A549 (cell line): ENCODE measurements around the gene SLC9C1. TPM values are rescaled to one million over a fixed set of nuclear protein-coding genes. Genes with fewer than 3 reads are reported as not detected.

Source experiments
- ATAC-seq, 2 experiments: fragments of 200-7000 bp in 1 of 2; fragments of >200 bp in 1 of 2; cut with Nextera tagmentation in 1 of 2; cut with Tn5 transposase in 1 of 2; 3 replicates each; pipeline versions ENCODE4 v1.8.0 to v1.9.1; 2018 to 2020; ENCODE audit warnings: mild to moderate bottlenecking in 1 of 2, moderate library complexity in 1 of 2
- CTCF ChIA-PET: fragments of 300-600 bp; sonication (Branson Sonifier 250); formaldehyde crosslinking; extraction: SDS; loops from one replicate; lab custom pipeline; 2021; ENCODE audit warnings: antibody characterized with exemption, inconsistent platforms; lab: Yijun Ruan, JAX
- POLR2A ChIA-PET: fragments of 350-600 bp; formaldehyde crosslinking; extraction: SDS; loops from one replicate; lab custom pipeline; 2021; ENCODE audit warnings: antibody characterized with exemption, inconsistent platforms; lab: Yijun Ruan, JAX
- DNase-seq, 2 experiments: peaks; one replicate each; pipeline versions ENCODE4 v3.0.0 to v3.0.0-alpha.2; 2011 to 2016; ENCODE audit warnings: low read depth in 1 of 2, low spot score in 1 of 2
- FAIRE-seq: peaks from 2 replicates; lab custom pipeline; 2011; peaks lifted over from hg19 to GRCh38; lab: Jason Lieb, UNC
- H3K27ac ChIP-seq, 2 experiments: fragments of >200 bp; sonication (Bioruptor Twin); formaldehyde crosslinking; 3 replicates each; pipeline ENCODE4 v1.5.1; 2016 to 2017
- H3K4me1 ChIP-seq: fragments of >200 bp; sonication (Bioruptor Twin); formaldehyde crosslinking; 3 replicates; pipeline ENCODE4 v1.6.1; 2016
- H3K4me2 ChIP-seq: fragments of >200 bp; sonication (Bioruptor Twin); formaldehyde crosslinking; 3 replicates; pipeline ENCODE4 v1.6.1; 2016
- H3K4me3 ChIP-seq: fragments of >200 bp; sonication (Bioruptor Twin); formaldehyde crosslinking; 3 replicates; pipeline ENCODE4 v1.5.1; 2016
- H3K9me3 ChIP-seq: fragments of >200 bp; sonication (Bioruptor Twin); formaldehyde crosslinking; 3 replicates; pipeline ENCODE4 v1.6.1; 2016
- ESRRA ChIP-seq: fragments of 150-350 bp; IDR thresholded peaks from 2 replicates; pipeline ENCODE4 v1.6.1; 2014; ENCODE audit warnings: mild to moderate bottlenecking, low read length, borderline replicate concordance
- FOSL2 ChIP-seq, 2 experiments: fragments of 450-650 bp in 1 of 2; fragments of >200 bp in 1 of 2; sonication (Bioruptor Twin) in 1 of 2; formaldehyde crosslinking; IDR thresholded peaks; 2 replicates each; pipeline versions ENCODE4 v1.5.0 to v1.6.1; 2016 to 2020; ENCODE audit warnings: mild to moderate bottlenecking in 1 of 2, moderate library complexity in 1 of 2
- HEYL ChIP-seq: fragments of 250-450 bp; sonication (Bioruptor Pico); IDR thresholded peaks from 2 replicates; pipeline ENCODE4 v1.8.0; 2021; ENCODE audit warnings: mild to moderate bottlenecking, moderate library complexity
- JUNB ChIP-seq: fragments of >200 bp; sonication (Bioruptor Twin); formaldehyde crosslinking; IDR thresholded peaks from 2 replicates; pipeline ENCODE4 v1.6.1; 2016
- KDM5A ChIP-seq: fragments of 200-600 bp; sonication (generic); IDR thresholded peaks from 2 replicates; pipeline ENCODE4 v1.6.1; 2016; ENCODE audit warnings: antibody characterized with exemption, mild to moderate bottlenecking
- MAFK ChIP-seq: fragments of 450-650 bp; IDR thresholded peaks from 2 replicates; pipeline ENCODE4 v1.6.1; 2014; ENCODE audit not compliant: partially characterized antibody
- MYC ChIP-seq: IDR thresholded peaks from 2 replicates; pipeline ENCODE4 v1.6.1; 2012; ENCODE audit warnings: mild to moderate bottlenecking, inconsistent platforms, low read length, improper control_type of control experiment, borderline replicate concordance
- NR3C1 ChIP-seq: fragments of >200 bp; sonication (Bioruptor Twin); formaldehyde crosslinking; IDR thresholded peaks from 3 replicates; pipeline ENCODE4 v1.6.1; 2017
- SMC3 ChIP-seq: fragments of >200 bp; sonication (Bioruptor Twin); formaldehyde crosslinking; IDR thresholded peaks from 3 replicates; pipeline ENCODE4 v1.6.1; 2018; ENCODE audit warnings: inconsistent platforms
- TP53 ChIP-seq: fragments of 250-450 bp; sonication (Bioruptor Pico); IDR thresholded peaks from 2 replicates; pipeline ENCODE4 v1.5.0; 2021; ENCODE audit warnings: mild to moderate bottlenecking, moderate library complexity
- ZC3H11A ChIP-seq: fragments of 450-650 bp; IDR thresholded peaks from 2 replicates; pipeline ENCODE4 v1.6.1; 2014; ENCODE audit warnings: antibody characterized with exemption, mild to moderate bottlenecking
- polyA plus RNA-seq, 4 experiments: library from polyadenylated mRNA; depleted of rRNA in 3 of 4; stranded (reverse); fragments of >200 nt; fragmentation: RNase III in 1 of 4; extraction: RNeasy Plus Mini Kit Qiagen cat#74134 plus additional on column Dnase treatment in 1 of 4; gene quantifications; 2 replicates in 3 of 4; 3 replicates in 1 of 4; pipeline ENCODE4 v1.2.3, GENCODE V29; 2011 to 2017
- TF ChIP-seq, protein P1 (sequence below): fragments of 250-450 bp; sonication (Bioruptor Pico); IDR thresholded peaks from 2 replicates; pipeline ENCODE4 v1.5.0; 2021; ENCODE audit warnings: mild to moderate bottlenecking, moderate library complexity, borderline replicate concordance
- TF ChIP-seq, protein P2 (sequence below): fragments of >200 bp; sonication (Bioruptor Twin); formaldehyde crosslinking; IDR thresholded peaks from 3 replicates; pipeline ENCODE4 v1.6.1; 2016
- TF ChIP-seq, protein P3 (sequence below): fragments of 200-600 bp; sonication (generic); IDR thresholded peaks from 2 replicates; pipeline ENCODE4 v1.6.1; 2016; ENCODE audit warnings: antibody characterized with exemption, mild to moderate bottlenecking, moderate library complexity
- TF ChIP-seq, protein P4 (sequence below): fragments of >200 bp; sonication (Bioruptor Twin); formaldehyde crosslinking; IDR thresholded peaks from 2 replicates; pipeline ENCODE4 v1.6.1; 2016
- TF ChIP-seq, protein P5 (sequence below): fragments of >200 bp; sonication (Bioruptor Twin); formaldehyde crosslinking; IDR thresholded peaks from 3 replicates; pipeline ENCODE4 v1.5.1; 2016

Gene SLC9C1
- polyA plus RNA-seq, 2 of the 4 experiments (the other 2 are of a cell fraction), result not detected

DNA sequence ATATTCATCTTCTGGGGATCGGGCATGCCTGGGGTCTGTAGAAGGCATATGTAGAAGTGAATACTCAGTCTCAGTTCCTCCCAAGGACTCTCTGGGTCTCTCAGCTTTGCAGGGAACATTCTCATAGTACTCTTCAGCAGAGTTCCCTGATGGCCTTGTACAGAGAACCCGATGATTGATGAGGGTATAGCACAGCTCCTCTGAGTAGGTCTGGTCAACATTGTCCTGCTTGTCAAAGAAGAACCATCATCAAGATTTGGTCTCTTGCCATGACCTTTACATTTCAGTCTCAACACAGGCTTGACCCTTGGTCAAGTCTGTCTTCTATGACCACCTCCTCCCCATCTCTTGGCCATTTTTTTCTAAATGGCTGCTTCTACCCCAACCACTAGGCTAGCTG lies 170.5 kb downstream of the SLC9C1 start (continued):
- TF ChIP-seq, protein P1, sequence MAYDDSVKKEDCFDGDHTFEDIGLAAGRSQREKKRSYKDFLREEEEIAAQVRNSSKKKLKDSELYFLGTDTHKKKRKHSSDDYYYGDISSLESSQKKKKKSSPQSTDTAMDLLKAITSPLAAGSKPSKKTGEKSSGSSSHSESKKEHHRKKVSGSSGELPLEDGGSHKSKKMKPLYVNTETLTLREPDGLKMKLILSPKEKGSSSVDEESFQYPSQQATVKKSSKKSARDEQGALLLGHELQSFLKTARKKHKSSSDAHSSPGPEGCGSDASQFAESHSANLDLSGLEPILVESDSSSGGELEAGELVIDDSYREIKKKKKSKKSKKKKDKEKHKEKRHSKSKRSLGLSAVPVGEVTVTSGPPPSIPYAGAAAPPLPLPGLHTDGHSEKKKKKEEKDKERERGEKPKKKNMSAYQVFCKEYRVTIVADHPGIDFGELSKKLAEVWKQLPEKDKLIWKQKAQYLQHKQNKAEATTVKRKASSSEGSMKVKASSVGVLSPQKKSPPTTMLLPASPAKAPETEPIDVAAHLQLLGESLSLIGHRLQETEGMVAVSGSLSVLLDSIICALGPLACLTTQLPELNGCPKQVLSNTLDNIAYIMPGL (CRISPR knock-in tag), result no peak

DNA sequence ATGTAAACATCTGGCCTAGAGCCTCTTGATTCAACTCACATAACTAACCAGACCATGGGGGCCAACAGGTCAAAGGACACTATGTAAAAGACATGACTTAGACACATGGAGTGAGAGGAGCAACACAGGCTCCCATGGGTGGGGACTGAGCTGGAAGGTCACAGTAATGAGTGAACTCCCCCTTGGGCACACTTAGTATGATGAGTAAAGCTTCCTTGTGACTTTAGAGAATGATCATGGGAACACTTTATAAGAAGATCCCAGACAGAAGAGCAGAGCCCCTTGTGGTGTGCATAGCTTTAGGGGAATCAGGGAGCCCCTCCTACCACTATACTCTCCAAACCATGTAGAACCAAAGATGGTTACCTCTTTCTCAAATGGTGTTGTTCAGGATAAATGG lies 171.1 kb downstream of the SLC9C1 start:
- Histone ChIP-seq H3K4me2 (no peak overlapping the region), H3K9me3 (no peaks in the 10 kb centered on the region), H3K4me3 (no peak overlapping the region), H3K4me1 (no peaks in the 10 kb centered on the region), H3K27ac (no peak overlapping the region)
- ChIA-PET CTCF (interaction anchor here (1.3 to 4.1 kb wide), 3 partner anchors 10 to 13 kb away, joined by 4 to 17 read pairs (median 7); partner anchors contain the start of gene GCSAM), POLR2A (no interaction called here)
- ATAC-seq, result no peak
- no peak for DNase-seq
- TF ChIP-seq TP53 (no peak), NR3C1 (no peak), ESRRA (no peak), SMC3 (no peak), MYC (no peak), ZC3H11A (no peak), HEYL (CRISPR knock-in tag) (no peak), FOSL2 (IDR thresholded peaks at IDR 0.05) (no peak), FOSL2 (CRISPR knock-in tag; IDR thresholded peaks at IDR 0.05) (no peak), JUNB (no peak), MAFK (no peak), KDM5A (no peak)
- TF ChIP-seq, protein P2, sequence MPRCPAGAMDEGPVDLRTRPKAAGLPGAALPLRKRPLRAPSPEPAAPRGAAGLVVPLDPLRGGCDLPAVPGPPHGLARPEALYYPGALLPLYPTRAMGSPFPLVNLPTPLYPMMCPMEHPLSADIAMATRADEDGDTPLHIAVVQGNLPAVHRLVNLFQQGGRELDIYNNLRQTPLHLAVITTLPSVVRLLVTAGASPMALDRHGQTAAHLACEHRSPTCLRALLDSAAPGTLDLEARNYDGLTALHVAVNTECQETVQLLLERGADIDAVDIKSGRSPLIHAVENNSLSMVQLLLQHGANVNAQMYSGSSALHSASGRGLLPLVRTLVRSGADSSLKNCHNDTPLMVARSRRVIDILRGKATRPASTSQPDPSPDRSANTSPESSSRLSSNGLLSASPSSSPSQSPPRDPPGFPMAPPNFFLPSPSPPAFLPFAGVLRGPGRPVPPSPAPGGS, result no peak
- TF ChIP-seq, protein P3, sequence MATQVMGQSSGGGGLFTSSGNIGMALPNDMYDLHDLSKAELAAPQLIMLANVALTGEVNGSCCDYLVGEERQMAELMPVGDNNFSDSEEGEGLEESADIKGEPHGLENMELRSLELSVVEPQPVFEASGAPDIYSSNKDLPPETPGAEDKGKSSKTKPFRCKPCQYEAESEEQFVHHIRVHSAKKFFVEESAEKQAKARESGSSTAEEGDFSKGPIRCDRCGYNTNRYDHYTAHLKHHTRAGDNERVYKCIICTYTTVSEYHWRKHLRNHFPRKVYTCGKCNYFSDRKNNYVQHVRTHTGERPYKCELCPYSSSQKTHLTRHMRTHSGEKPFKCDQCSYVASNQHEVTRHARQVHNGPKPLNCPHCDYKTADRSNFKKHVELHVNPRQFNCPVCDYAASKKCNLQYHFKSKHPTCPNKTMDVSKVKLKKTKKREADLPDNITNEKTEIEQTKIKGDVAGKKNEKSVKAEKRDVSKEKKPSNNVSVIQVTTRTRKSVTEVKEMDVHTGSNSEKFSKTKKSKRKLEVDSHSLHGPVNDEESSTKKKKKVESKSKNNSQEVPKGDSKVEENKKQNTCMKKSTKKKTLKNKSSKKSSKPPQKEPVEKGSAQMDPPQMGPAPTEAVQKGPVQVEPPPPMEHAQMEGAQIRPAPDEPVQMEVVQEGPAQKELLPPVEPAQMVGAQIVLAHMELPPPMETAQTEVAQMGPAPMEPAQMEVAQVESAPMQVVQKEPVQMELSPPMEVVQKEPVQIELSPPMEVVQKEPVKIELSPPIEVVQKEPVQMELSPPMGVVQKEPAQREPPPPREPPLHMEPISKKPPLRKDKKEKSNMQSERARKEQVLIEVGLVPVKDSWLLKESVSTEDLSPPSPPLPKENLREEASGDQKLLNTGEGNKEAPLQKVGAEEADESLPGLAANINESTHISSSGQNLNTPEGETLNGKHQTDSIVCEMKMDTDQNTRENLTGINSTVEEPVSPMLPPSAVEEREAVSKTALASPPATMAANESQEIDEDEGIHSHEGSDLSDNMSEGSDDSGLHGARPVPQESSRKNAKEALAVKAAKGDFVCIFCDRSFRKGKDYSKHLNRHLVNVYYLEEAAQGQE, result no peak
- TF ChIP-seq, protein P4, sequence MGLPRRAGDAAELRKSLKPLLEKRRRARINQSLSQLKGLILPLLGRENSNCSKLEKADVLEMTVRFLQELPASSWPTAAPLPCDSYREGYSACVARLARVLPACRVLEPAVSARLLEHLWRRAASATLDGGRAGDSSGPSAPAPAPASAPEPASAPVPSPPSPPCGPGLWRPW, result no peak
- TF ChIP-seq, protein P5, sequence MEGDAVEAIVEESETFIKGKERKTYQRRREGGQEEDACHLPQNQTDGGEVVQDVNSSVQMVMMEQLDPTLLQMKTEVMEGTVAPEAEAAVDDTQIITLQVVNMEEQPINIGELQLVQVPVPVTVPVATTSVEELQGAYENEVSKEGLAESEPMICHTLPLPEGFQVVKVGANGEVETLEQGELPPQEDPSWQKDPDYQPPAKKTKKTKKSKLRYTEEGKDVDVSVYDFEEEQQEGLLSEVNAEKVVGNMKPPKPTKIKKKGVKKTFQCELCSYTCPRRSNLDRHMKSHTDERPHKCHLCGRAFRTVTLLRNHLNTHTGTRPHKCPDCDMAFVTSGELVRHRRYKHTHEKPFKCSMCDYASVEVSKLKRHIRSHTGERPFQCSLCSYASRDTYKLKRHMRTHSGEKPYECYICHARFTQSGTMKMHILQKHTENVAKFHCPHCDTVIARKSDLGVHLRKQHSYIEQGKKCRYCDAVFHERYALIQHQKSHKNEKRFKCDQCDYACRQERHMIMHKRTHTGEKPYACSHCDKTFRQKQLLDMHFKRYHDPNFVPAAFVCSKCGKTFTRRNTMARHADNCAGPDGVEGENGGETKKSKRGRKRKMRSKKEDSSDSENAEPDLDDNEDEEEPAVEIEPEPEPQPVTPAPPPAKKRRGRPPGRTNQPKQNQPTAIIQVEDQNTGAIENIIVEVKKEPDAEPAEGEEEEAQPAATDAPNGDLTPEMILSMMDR, result no peak
- FAIRE-seq, result no peak
